ENCODE data around the gene BTBD16. TPM values are rescaled to one million over a fixed set of nuclear protein-coding genes. Genes with fewer than 3 reads are reported as not detected.
A peak's percentile ranks its signal among the peaks of the same experiment; 100 is the strongest.

The BTBD16 gene
- total and polyA plus RNA-seq, 2 of the 13 experiments (the other 11 are each of a cell fraction or from before 2014, with no cell fraction given) = 5.0 to 11.9 TPM

GRCh38 chr10:122310311-122311050, 39.4 kb downstream of the BTBD16 start:
- in situ Hi-C loops (cut with HindIII; ENCODE audit: extremely low pct_ligation_motif_present, low pct_unique_long_range_greater_than_20kb) (no loop called here), intact Hi-C loops (cut with micrococcal nuclease; ENCODE audit: unreplicated experiment) (loop anchor here (1.0 to 2.0 kb wide), 2 partner anchors 21 to 62 kb away; no protein-coding TSS in a partner anchor)
- H3K4me2 ChIP-seq (ENCODE audit: low read depth, low read length) = peak overlapping the region; percentile 85
- H3K36me3 ChIP-seq (replicated peaks in 1 of 2; ENCODE audit: control insufficient read depth in 1 of 2, insufficient read depth in 2 of 2, low read length in 2 of 2) = no peaks in the 10 kb centered on the region
- peak overlapping the region; percentile 95 for H3K27ac ChIP-seq (ENCODE audit: extremely low read length, insufficient read depth, low read length)
- H2AFZ ChIP-seq (ENCODE audit: low read length) = no peak overlapping the region
- DNase-seq (ENCODE audit: low spot score) (peak; percentile 98), FAIRE-seq (peak; percentile 96), ATAC-seq (peak; percentile 99)
- H3K9ac ChIP-seq (ENCODE audit: insufficient read depth, low read depth, low read length) = peak overlapping the region; percentile 71
- no peaks in the 10 kb centered on the region for H3K79me2 ChIP-seq (ENCODE audit: insufficient read depth, low read length)
- WGBS (ENCODE audit: low lambda C conversion rate) = 3% methylated on average over 14 of the region's 18 CpGs
- no TSS peak for BruUV-seq (replicated peaks)
- ChIA-PET CTCF (ENCODE audit: low intra/inter-chr PET ratio, low total read pairs) (interaction anchor here (1.1 kb wide), 1 partner anchor 12 kb away, joined by 3 read pairs; no protein-coding TSS in a partner anchor), POLR2A (interaction anchor here (0.7 to 5.0 kb wide), 27 partner anchors 9 to 710 kb away, joined by 3 to 141 read pairs (median 5); partner anchors contain the start of gene PLEKHA1)
- peaks cover 72% of the 10 kb centered on the region for H3K4me1 ChIP-seq (ENCODE audit: insufficient read depth, low read length)
- peaks cover 3% of the 10 kb centered on the region; the same call in 1 of the 2 replicates for H3K9me3 ChIP-seq (ENCODE audit: low read length)
- peak overlapping the region; percentile 5 to 55 (median 37); a peak in 5 of 6 replicates for H3K4me3 ChIP-seq (replicated peaks in 1 of 3; ENCODE audit: insufficient read depth in 1 of 3, low read depth in 2 of 3, low read length in 3 of 3)
- no peaks in the 10 kb centered on the region for H3K27me3 ChIP-seq (ENCODE audit: control insufficient read depth in 1 of 2, insufficient read depth in 2 of 2, low read length in 2 of 2)
- H4K20me1 ChIP-seq (ENCODE audit: insufficient read depth, low read length) = no peaks in the 10 kb centered on the region
- TF ChIP-seq ZNF264 (CRISPR knock-in tag; IDR thresholded peaks at IDR 0.05) (0 out of 2 replicates have a peak, but pooled peaks have one; percentile 27), WIZ (CRISPR knock-in tag; IDR thresholded peaks at IDR 0.05) (0 out of 2 replicates have a peak, but pooled peaks have one; percentile 44), SAP130 (CRISPR knock-in tag; IDR thresholded peaks at IDR 0.05; ENCODE audit: low read depth) (peak; percentile 71), THAP9 (CRISPR knock-in tag; IDR thresholded peaks at IDR 0.05; ENCODE audit: borderline replicate concordance) (peak; percentile 43; the same call in 1 of the 2 replicates), PHF20 (CRISPR knock-in tag; IDR thresholded peaks at IDR 0.05) (peak; percentile 46; the same call in 1 of the 2 replicates), XBP1 (CRISPR knock-in tag; IDR thresholded peaks at IDR 0.05) (no peak), KAT8 (CRISPR knock-in tag; IDR thresholded peaks at IDR 0.05) (0 out of 2 replicates have a peak, but pooled peaks have one; percentile 52), GABPB1 (CRISPR knock-in tag; IDR thresholded peaks at IDR 0.05) (peak; percentile 75), NFKB2 (CRISPR knock-in tag; IDR thresholded peaks at IDR 0.05; ENCODE audit: borderline replicate concordance) (peak; percentile 40; the same call in 1 of the 2 replicates), MTA3 (CRISPR knock-in tag; IDR thresholded peaks at IDR 0.05) (no peak), HNF4G (IDR thresholded peaks at IDR 0.05; ENCODE audit: borderline replicate concordance, low read depth, low read length) (peak; percentile 86), HNF4G (CRISPR knock-in tag; IDR thresholded peaks at IDR 0.05; ENCODE audit: borderline replicate concordance, low read depth) (peak; percentile 89; the same call in 1 of the 2 replicates), AGO1 (IDR thresholded peaks at IDR 0.05; ENCODE audit: low read depth, low read length, poor library complexity, severe bottlenecking) (peak; percentile 64), SOX6 (IDR thresholded peaks at IDR 0.05) (no peak), SOX6 (CRISPR knock-in tag; IDR thresholded peaks at IDR 0.05) (peak; percentile 85), MIER3 (CRISPR knock-in tag; IDR thresholded peaks at IDR 0.05; ENCODE audit: borderline replicate concordance) (0 out of 2 replicates have a peak, but pooled peaks have one; percentile 20)
- TF ChIP-seq, protein P1, sequence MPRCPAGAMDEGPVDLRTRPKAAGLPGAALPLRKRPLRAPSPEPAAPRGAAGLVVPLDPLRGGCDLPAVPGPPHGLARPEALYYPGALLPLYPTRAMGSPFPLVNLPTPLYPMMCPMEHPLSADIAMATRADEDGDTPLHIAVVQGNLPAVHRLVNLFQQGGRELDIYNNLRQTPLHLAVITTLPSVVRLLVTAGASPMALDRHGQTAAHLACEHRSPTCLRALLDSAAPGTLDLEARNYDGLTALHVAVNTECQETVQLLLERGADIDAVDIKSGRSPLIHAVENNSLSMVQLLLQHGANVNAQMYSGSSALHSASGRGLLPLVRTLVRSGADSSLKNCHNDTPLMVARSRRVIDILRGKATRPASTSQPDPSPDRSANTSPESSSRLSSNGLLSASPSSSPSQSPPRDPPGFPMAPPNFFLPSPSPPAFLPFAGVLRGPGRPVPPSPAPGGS (CRISPR knock-in tag; IDR thresholded peaks at IDR 0.05) = peak; percentile 65; the same call in 1 of the 2 replicates

Data from HepG2 (cell line).